Prostate gland (tissue), 2 donors: ENCODE results near the gene MTA3.

Experiments
- POLR2A ChIP-seq: fragments of 450-650 bp; IDR thresholded peaks from one replicate; pipeline ENCODE4 v1.6.1; 2016; ENCODE audit warnings: antibody characterized with exemption, mild to moderate bottlenecking
- TF ChIP-seq, protein P1 (sequence below), 4 experiments: fragments of 200-600 bp in 2 of 4; fragments of 450-650 bp in 2 of 4; sonication (generic) in 2 of 4; IDR thresholded peaks; 1 replicate in 3 of 4; 2 replicates in 1 of 4; pipeline ENCODE4 v1.5.1; 2016 to 2019; ENCODE audit warnings: antibody characterized with exemption in 4 of 4, mild to moderate bottlenecking in 2 of 4, moderate library complexity in 2 of 4

DNA sequence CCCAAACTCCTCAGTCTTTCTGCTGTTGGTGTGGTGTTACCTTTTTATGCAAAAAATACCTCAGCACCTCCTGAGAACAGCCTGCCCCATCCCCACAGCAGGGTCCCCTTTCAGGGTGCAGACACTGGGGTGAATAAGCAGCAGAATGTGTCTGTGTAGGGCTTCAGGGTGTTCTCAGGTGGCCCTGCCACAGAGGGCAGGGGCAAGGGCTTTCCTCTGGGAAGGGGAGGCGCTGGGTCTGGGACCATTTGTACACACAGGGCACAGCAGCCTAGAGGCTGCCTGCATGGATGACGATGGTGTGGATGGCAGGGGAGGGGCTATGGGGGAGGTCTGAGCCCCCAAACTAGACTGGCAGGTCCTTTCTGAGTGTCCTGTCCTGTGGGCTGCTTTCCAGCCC is 221.3 kb downstream of the MTA3 start:
- TF ChIP-seq, protein P1, sequence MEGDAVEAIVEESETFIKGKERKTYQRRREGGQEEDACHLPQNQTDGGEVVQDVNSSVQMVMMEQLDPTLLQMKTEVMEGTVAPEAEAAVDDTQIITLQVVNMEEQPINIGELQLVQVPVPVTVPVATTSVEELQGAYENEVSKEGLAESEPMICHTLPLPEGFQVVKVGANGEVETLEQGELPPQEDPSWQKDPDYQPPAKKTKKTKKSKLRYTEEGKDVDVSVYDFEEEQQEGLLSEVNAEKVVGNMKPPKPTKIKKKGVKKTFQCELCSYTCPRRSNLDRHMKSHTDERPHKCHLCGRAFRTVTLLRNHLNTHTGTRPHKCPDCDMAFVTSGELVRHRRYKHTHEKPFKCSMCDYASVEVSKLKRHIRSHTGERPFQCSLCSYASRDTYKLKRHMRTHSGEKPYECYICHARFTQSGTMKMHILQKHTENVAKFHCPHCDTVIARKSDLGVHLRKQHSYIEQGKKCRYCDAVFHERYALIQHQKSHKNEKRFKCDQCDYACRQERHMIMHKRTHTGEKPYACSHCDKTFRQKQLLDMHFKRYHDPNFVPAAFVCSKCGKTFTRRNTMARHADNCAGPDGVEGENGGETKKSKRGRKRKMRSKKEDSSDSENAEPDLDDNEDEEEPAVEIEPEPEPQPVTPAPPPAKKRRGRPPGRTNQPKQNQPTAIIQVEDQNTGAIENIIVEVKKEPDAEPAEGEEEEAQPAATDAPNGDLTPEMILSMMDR (IDR thresholded peaks at IDR 0.05) = no peak
- no peak for TF ChIP-seq POLR2A
